Psoas muscle (tissue), 8 donors: Measurements from ENCODE around the gene PLAAT2. TPM values are rescaled to one million over a fixed set of nuclear protein-coding genes. Genes with fewer than 3 reads are reported as not detected.
"Not testable (repeated sequence)": the region's sequence is repeated elsewhere in the genome, so short reads cannot be mapped to it uniquely, and the experiment has no call there.

Experiments
- ATAC-seq, 4 donors: fragments of 200-7000 bp; cut with Tn5 transposase; one replicate each; pipeline ENCODE4 v1.9.1; 2020; ENCODE audit warnings: moderate library complexity in 3 of 4, mild to moderate bottlenecking in 2 of 4
- DNase-seq, 2 donors: peaks; one replicate each; pipeline ENCODE4 v3.0.0-alpha.2; 2020
- H3K27ac ChIP-seq: fragments of 200-600 bp; one replicate; pipeline ENCODE4 v1.8.0; 2022
- H3K27me3 ChIP-seq, 3 donors: fragments of 200-600 bp in 1 of 3; one replicate each; pipeline versions ENCODE4 v1.6.1 to v1.8.0; 2013 to 2022; ENCODE audit warnings: low read length in 2 of 3, mild to moderate bottlenecking in 2 of 3, moderate library complexity in 1 of 3; ENCODE audit not compliant: insufficient read depth in 3 of 3
- H3K36me3 ChIP-seq, 2 donors: fragments of 200-600 bp in 1 of 2; one replicate each; pipeline versions ENCODE4 v1.6.1 to v1.8.0; 2013 to 2022; ENCODE audit warnings: low read depth in 1 of 2, mild to moderate bottlenecking in 1 of 2, moderate library complexity in 1 of 2; ENCODE audit not compliant: insufficient read depth in 1 of 2
- H3K4me1 ChIP-seq: fragments of 200-600 bp; one replicate; pipeline ENCODE4 v1.8.0; 2022
- H3K4me3 ChIP-seq: fragments of 200-600 bp; one replicate; pipeline ENCODE4 v1.8.0; 2022; ENCODE audit warnings: mild to moderate bottlenecking
- H3K9me3 ChIP-seq: fragments of 200-600 bp; one replicate; pipeline ENCODE4 v1.8.0; 2022
- WGBS, 3 donors: extraction: QIAGEN DNeasy Blood & Tissue Kit; methylation state at CpG; one replicate each; pipeline versions ENCODE4 v1.1.6 to v1.1.7; 2013; 5-methylcytosine and 5-hydroxymethylcytosine counted together
- intact Hi-C, 2 donors: fragments of 100-400 bp; cut with DNase I; formaldehyde crosslinking; loops; one replicate each; pipeline versions ENCODE4 v1.11.0 to v1.14.2; 2022
- polyA plus RNA-seq, 3 donors: library from polyadenylated mRNA; stranded (reverse); fragments of 200-250 nt; gene quantifications; one replicate each; pipeline ENCODE4 v1.2.3, GENCODE V29; 2013
- total RNA-seq, 4 donors: library from RNA; stranded (reverse); fragmentation: NEBNext Ultra II Directional in 2 of 4; extraction: Animal tissue kit (Norgen Biotek cat#: 25700) in 2 of 4; gene quantifications; one replicate each; pipeline versions ENCODE4 v1.2.1 to v1.2.4, GENCODE V29; 2021 to 2023
- TF ChIP-seq, protein P1 (sequence below): fragments of 200-600 bp; IDR thresholded peaks from one replicate; pipeline ENCODE4 v1.8.0; 2022; ENCODE audit warnings: antibody characterized with exemption
- donor health status: healthy with polysubstance abuse.
- donor health status: DM: no; HTN: no; CAD: no; lungs with moderate emphysema.
- donor health status: Bipolar disorder and iron deficiency.
- donor health status: healthy.
- donor health status: DM: yes; HTN: yes; CAD: no.
- donor health status: DM: no; HTN: no; CAD: no.
- donor health status: DM: no; HTN: no; CAD: no.
- donor health status: DM: yes; HTN: yes; CAD: no.

PLAAT2 gene
- total and polyA plus RNA-seq, 7 donors = 0.16 TPM; not detected in 6

DNA sequence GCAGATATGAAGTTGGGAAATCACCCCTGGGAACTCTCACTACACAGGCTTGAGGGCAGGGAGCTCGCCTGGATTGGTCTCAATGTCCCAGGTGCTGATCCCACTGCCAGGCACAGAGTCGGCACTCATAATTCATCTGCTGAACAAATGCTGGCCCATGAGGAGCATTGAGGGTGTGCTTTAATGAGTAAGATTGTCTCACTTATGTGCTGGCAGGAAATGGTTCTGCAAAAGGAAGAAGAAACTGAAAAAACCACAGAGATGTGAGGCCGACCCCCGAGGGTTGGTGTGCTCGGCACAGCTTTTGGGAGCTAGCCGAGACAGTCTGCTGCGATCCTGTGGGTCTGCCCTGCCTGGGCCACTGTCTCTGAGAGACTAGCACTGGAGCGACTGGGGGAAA is 9.4 kb downstream of the PLAAT2 start:
- TF ChIP-seq, protein P1, sequence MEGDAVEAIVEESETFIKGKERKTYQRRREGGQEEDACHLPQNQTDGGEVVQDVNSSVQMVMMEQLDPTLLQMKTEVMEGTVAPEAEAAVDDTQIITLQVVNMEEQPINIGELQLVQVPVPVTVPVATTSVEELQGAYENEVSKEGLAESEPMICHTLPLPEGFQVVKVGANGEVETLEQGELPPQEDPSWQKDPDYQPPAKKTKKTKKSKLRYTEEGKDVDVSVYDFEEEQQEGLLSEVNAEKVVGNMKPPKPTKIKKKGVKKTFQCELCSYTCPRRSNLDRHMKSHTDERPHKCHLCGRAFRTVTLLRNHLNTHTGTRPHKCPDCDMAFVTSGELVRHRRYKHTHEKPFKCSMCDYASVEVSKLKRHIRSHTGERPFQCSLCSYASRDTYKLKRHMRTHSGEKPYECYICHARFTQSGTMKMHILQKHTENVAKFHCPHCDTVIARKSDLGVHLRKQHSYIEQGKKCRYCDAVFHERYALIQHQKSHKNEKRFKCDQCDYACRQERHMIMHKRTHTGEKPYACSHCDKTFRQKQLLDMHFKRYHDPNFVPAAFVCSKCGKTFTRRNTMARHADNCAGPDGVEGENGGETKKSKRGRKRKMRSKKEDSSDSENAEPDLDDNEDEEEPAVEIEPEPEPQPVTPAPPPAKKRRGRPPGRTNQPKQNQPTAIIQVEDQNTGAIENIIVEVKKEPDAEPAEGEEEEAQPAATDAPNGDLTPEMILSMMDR = no peak
- H3K4me1 ChIP-seq = no peaks in the 10 kb centered on the region
- H3K4me3 ChIP-seq = no peak overlapping the region
- ATAC-seq (peak in 2 of 4 donors; percentile 42 to 51), DNase-seq (peak in 1 of 2 donors; percentile 49)
- 71 to 77% (median 74%) methylated on average over 8 of the region's 8 CpGs for WGBS, 3 donors
- intact Hi-C loops = no loop called here
- no peaks in the 10 kb centered on the region for H3K9me3 ChIP-seq
- H3K27me3 ChIP-seq = no peaks in the 10 kb centered on the region
- H3K27ac ChIP-seq = no peak overlapping the region
- no peaks in the 10 kb centered on the region for H3K36me3 ChIP-seq

DNA sequence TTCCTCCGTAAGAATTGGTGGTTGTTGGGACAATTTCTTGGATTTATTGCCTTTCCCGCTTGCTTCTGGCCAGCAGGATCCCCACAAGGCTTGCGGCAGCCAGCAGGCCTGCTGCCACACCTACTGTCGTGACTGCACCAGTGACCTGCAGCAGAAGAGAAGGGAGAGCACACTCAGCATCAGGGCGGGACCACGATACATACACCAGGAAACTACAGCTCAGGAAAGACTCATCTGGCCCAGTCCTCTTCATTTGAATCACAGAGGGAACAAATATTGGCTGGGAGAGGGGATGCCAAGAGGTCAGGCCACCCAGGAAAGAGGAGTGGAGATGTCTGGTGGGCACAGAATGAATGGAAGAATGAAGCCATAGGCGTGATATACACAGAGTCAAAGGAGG is 10.3 kb downstream of the PLAAT2 start:
- no peaks in the 10 kb centered on the region for H3K4me1 ChIP-seq
- H3K9me3 ChIP-seq = no peaks in the 10 kb centered on the region
- no peak for DNase-seq
- intact Hi-C loops = no loop called here
- WGBS, 3 donors = 86 to 93% (median 92%) methylated on average over 7 of the region's 7 CpGs
- H3K27me3 ChIP-seq = no peaks in the 10 kb centered on the region
- H3K36me3 ChIP-seq = no peaks in the 10 kb centered on the region
- no peak overlapping the region for H3K4me3 ChIP-seq
- TF ChIP-seq, protein P1 = no peak
- no peak for ATAC-seq
- no peak overlapping the region for H3K27ac ChIP-seq

DNA sequence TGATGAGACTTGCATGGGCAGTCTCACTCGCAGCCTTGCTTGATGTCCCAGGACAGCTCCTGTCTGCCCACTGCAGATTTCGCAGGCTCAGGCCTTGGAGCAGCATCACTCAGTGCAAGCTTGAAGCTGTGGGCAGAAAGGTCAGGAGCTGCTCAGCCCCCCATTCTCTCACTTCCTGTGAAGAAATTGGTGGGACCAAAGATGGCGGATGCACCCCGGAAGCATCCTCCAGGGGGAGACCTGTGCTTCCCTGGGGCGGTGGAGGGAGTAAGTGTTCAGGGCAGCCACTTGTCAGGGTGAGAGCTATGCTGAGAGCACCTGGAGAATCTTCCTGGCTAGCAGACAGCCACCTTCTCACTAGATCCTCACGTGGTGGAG is 11.3 kb downstream of the PLAAT2 start:
- no peak for DNase-seq
- H3K4me3 ChIP-seq = peak overlapping the region; percentile 44
- H3K36me3 ChIP-seq = no peaks in the 10 kb centered on the region
- TF ChIP-seq, protein P1 = no peak
- WGBS, 3 donors = 73 to 86% (median 80%) methylated on average over 6 of the region's 6 CpGs
- intact Hi-C loops = no loop called here
- H3K27me3 ChIP-seq = no peaks in the 10 kb centered on the region
- ATAC-seq = peak in 1 of 4 donors; percentile 41
- peak overlapping the region; percentile 9 for H3K27ac ChIP-seq
- no peaks in the 10 kb centered on the region for H3K9me3 ChIP-seq
- H3K4me1 ChIP-seq = no peaks in the 10 kb centered on the region

DNA sequence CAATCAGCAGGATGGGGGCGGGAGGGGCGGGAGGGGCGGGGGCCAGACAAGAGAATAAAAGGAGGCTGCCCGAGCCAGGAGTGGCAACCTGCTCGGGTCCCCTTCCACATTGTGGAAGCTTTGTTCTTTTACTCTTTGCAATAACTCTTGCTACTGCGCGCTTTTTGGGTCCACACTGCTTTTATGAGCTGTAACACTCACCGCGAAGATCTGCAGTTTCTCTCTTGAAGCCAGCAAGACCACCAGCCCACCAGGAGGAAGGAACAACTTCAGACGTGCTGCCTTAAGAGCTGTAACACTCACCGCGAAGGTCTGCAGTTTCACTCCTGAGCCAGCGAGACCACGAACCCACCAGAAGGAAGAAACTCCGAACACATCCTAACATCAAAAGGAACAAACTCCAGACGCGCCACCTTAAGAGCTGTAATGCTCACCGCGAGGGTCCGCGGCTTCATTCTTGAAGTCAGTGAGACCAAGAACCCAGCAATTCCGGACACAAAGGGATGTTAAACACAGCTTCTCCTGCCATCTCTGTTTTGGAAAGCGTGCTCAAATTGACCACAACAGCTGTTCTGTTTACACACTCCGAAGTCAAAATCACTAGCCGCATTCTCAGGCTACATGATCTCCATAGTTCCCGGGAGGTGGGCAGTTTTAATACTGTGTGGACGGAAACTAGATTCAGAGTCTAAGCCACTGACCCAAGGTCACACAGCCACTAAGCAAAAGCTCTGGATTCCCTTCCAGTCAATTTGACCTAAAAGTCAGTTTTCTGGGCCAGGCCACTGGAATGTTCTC is 11.9 kb downstream of the PLAAT2 start:
- peak overlapping the region; percentile 44 for H3K4me3 ChIP-seq
- H3K27ac ChIP-seq = peak overlapping the region; percentile 9
- no peaks in the 10 kb centered on the region for H3K4me1 ChIP-seq
- WGBS, 3 donors = 44 to 67% (median 46%) methylated on average over 27 of the region's 27 CpGs
- ATAC-seq (peak in 1 of 4 donors; percentile 41), DNase-seq (no peak)
- no peaks in the 10 kb centered on the region for H3K27me3 ChIP-seq
- no peaks in the 10 kb centered on the region for H3K36me3 ChIP-seq
- H3K9me3 ChIP-seq = no peaks in the 10 kb centered on the region
- TF ChIP-seq, protein P1 = no peak
- intact Hi-C loops = no loop called here

DNA sequence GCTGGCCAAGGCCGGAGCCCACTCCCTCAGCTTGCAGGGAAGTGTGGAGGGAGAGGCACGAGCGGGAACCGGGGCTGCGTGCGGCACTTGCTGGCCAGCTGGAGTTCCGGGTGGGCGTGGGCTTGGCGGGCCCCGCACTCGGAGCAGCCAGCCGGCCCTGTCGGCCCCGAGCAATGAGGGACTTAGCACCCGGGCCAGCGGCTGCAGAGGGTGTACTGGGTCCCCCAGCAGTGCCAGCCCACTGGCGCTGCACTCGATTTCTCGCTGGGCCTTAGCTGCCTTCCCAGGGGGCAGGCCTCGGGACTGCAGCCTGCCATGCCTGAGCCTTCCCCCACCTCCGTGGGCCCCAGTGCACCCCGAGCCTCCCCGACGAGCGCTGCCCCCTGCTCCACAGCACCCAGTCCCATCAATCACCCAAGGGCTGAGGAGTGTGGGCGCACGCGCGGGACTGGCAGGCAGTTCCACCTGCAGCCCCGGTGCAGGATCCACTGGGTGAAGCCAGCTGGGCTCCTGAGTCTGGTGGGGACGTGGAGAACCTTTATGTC is 13.0 kb downstream of the PLAAT2 start:
- H3K27ac ChIP-seq, H3K4me3 ChIP-seq, H3K36me3 ChIP-seq, DNase-seq, H3K9me3 ChIP-seq, H3K4me1 ChIP-seq, intact Hi-C loops, H3K27me3 ChIP-seq, ATAC-seq: not testable (repeated sequence)
- WGBS, 3 donors = 87 to 92% (median 88%) methylated on average over 23 to 31 of the region's 31 CpGs
